H1 (cell line): ENCODE results near the gene C14orf132. TPM values are rescaled to one million over a fixed set of nuclear protein-coding genes. Genes with fewer than 3 reads are reported as not detected.

Experiments used
- CTCF ChIA-PET: fragments of 300-600 bp; sonication (Branson Sonifier 250); formaldehyde crosslinking; loops from one replicate; lab custom pipeline; 2021; ENCODE audit not compliant: partially characterized antibody; lab: Charles Lee
- POLR2A ChIA-PET: fragments of 300-600 bp; sonication (Branson Sonifier 250); formaldehyde crosslinking; loops from one replicate; lab custom pipeline; 2021; ENCODE audit warnings: inconsistent platforms; ENCODE audit not compliant: partially characterized antibody; lab: Charles Lee
- DNase-seq, 2 experiments: peaks; one replicate each; pipeline versions ENCODE4 v3.0.0 to v3.0.0-alpha.2; 2010 to 2022; ENCODE audit warnings: low spot score in 2 of 2, low read depth in 1 of 2, mixed read lengths in 1 of 2
- FAIRE-seq: peaks from 2 replicates; lab custom pipeline; 2011; peaks lifted over from hg19 to GRCh38; lab: Jason Lieb, UNC
- H2AFZ ChIP-seq: 2 replicates; pipeline ENCODE4 v1.8.1; 2012; ENCODE audit warnings: low read length, inconsistent platforms
- H2AK5ac ChIP-seq: 2 replicates; pipeline ENCODE4 v1.6.1; 2013; ENCODE audit warnings: low read depth, low read length
- H2BK120ac ChIP-seq: replicated peaks from 2 replicates; pipeline ENCODE3; 2013; ENCODE audit warnings: low read depth, low read length, inconsistent platforms
- H2BK12ac ChIP-seq: 2 replicates; pipeline ENCODE4 v1.6.1; 2013; ENCODE audit warnings: low read depth, low read length
- H2BK15ac ChIP-seq: 2 replicates; pipeline ENCODE4 v1.6.1; 2013; ENCODE audit warnings: low read length
- H2BK20ac ChIP-seq: 2 replicates; pipeline ENCODE4 v1.6.1; 2013; ENCODE audit warnings: low read length
- H2BK5ac ChIP-seq: 2 replicates; pipeline ENCODE4 v1.6.1; 2013; ENCODE audit warnings: low read depth, low read length
- H3K14ac ChIP-seq: 2 replicates; pipeline ENCODE4 v1.6.1; 2013; ENCODE audit warnings: inconsistent platforms; ENCODE audit not compliant: insufficient read length
- H3K18ac ChIP-seq: 2 replicates; pipeline ENCODE4 v1.6.1; 2013; ENCODE audit warnings: low read length; ENCODE audit errors: extremely low read depth
- H3K23ac ChIP-seq: 2 replicates; pipeline ENCODE4 v1.6.1; 2013; ENCODE audit warnings: inconsistent platforms; ENCODE audit not compliant: insufficient read length
- H3K23me2 ChIP-seq: 2 replicates; pipeline ENCODE4 v1.6.1; 2013; ENCODE audit warnings: low read depth, low read length
- H3K27ac ChIP-seq: 2 replicates; pipeline ENCODE4 v1.6.1; 2011; ENCODE audit warnings: low read depth, low read length, inconsistent platforms
- H3K27me3 ChIP-seq, 4 experiments: replicated peaks in 1 of 4; 1 replicate in 1 of 4; 2 replicates in 3 of 4; pipeline versions ENCODE4 v1.6.1 to v1.8.1; 2011 to 2013; ENCODE audit warnings: low read length in 3 of 4, mild to moderate bottlenecking in 3 of 4, inconsistent platforms in 2 of 4, mixed read lengths in 2 of 4, moderate library complexity in 1 of 4; ENCODE audit not compliant: control insufficient read depth in 3 of 4, insufficient read depth in 3 of 4; ENCODE audit errors: extremely low read depth in 1 of 4
- H3K36me3 ChIP-seq, 4 experiments: 2 replicates each; pipeline versions ENCODE4 v1.6.1 to v1.8.1; 2011 to 2013; ENCODE audit warnings: mild to moderate bottlenecking in 4 of 4, low read length in 3 of 4, moderate library complexity in 2 of 4, control low read depth in 1 of 4, inconsistent platforms in 1 of 4; ENCODE audit not compliant: insufficient read depth in 4 of 4, control insufficient read depth in 2 of 4
- H3K4ac ChIP-seq: replicated peaks from 2 replicates; pipeline ENCODE3; 2013; ENCODE audit warnings: low read length, low read depth, mixed read lengths, inconsistent platforms; ENCODE audit not compliant: insufficient read length
- H3K4me1 ChIP-seq, 4 experiments: replicated peaks in 1 of 4; 1 replicate in 1 of 4; 2 replicates in 3 of 4; pipeline versions ENCODE4 v1.6.1 to v1.8.1; 2011 to 2013; ENCODE audit warnings: low read length in 3 of 4, inconsistent platforms in 2 of 4, mixed read lengths in 1 of 4; ENCODE audit not compliant: insufficient read depth in 4 of 4, control insufficient read depth in 3 of 4
- H3K4me2 ChIP-seq, 2 experiments: 2 replicates each; pipeline versions ENCODE4 v1.6.1 to v1.8.1; 2011 to 2013; ENCODE audit warnings: low read depth in 2 of 2, low read length in 2 of 2, control low read depth in 1 of 2, inconsistent platforms in 1 of 2, mild to moderate bottlenecking in 1 of 2; ENCODE audit not compliant: insufficient read depth in 1 of 2
- H3K4me3 ChIP-seq, 4 experiments: fragments of 200-600, 300-600 bp in 1 of 4; sonication (generic), shearing (Covaris generic), sonication (Bioruptor Twin) in 1 of 4; 2 replicates each; pipeline versions ENCODE4 v1.5.1 to v1.8.1; 2011 to 2016; ENCODE audit warnings: low read length in 4 of 4, low read depth in 3 of 4, control low read depth in 2 of 4, inconsistent platforms in 2 of 4, mild to moderate bottlenecking in 2 of 4, mixed read lengths in 1 of 4, moderate library complexity in 1 of 4; ENCODE audit not compliant: insufficient read depth in 2 of 4; ENCODE audit errors: extremely low read depth in 1 of 4
- H3K56ac ChIP-seq: replicated peaks from 2 replicates; pipeline ENCODE3; 2013; ENCODE audit warnings: low read depth, mild to moderate bottlenecking, mixed read lengths, low read length, inconsistent platforms; ENCODE audit not compliant: insufficient read length
- H3K79me1 ChIP-seq: 2 replicates; pipeline ENCODE4 v1.6.1; 2013; ENCODE audit warnings: low read depth, low read length, control low read depth
- H3K79me2 ChIP-seq, 2 experiments: 2 replicates each; pipeline versions ENCODE4 v1.6.1 to v1.8.1; 2012 to 2013; ENCODE audit warnings: low read length in 2 of 2, mild to moderate bottlenecking in 2 of 2, inconsistent platforms in 1 of 2; ENCODE audit not compliant: insufficient read depth in 2 of 2, control insufficient read depth in 1 of 2
- H3K9ac ChIP-seq, 4 experiments: replicated peaks in 1 of 4; 1 replicate in 1 of 4; 2 replicates in 3 of 4; pipeline versions ENCODE4 v1.6.1 to v1.8.1; 2011 to 2013; ENCODE audit warnings: low read depth in 3 of 4, low read length in 3 of 4, control low read depth in 2 of 4, mild to moderate bottlenecking in 2 of 4, moderate library complexity in 2 of 4, inconsistent platforms in 1 of 4; ENCODE audit errors: extremely low read depth in 1 of 4
- H3K9me3 ChIP-seq, 2 experiments: 2 replicates each; pipeline versions ENCODE4 v1.6.1 to v1.8.1; 2012 to 2013; ENCODE audit warnings: mild to moderate bottlenecking in 2 of 2, moderate library complexity in 2 of 2, control low read depth in 1 of 2, inconsistent platforms in 1 of 2, low read depth in 1 of 2, low read length in 1 of 2, mixed read lengths in 1 of 2; ENCODE audit not compliant: insufficient read depth in 2 of 2
- H4K20me1 ChIP-seq, 2 experiments: replicated peaks in 1 of 2; 2 replicates each; pipeline versions ENCODE3 to v1.8.1; 2011 to 2013; ENCODE audit warnings: inconsistent platforms in 2 of 2, low read length in 2 of 2, mild to moderate bottlenecking in 1 of 2; ENCODE audit not compliant: insufficient read depth in 2 of 2, control insufficient read depth in 1 of 2
- H4K5ac ChIP-seq: 2 replicates; pipeline ENCODE4 v1.6.1; 2013; ENCODE audit warnings: low read length, low read depth, mixed read lengths, inconsistent platforms; ENCODE audit not compliant: insufficient read length
- H4K8ac ChIP-seq: 2 replicates; pipeline ENCODE4 v1.8.0; 2013; ENCODE audit warnings: mild to moderate bottlenecking, moderate library complexity, low read length, inconsistent platforms; ENCODE audit not compliant: insufficient read depth; ENCODE audit errors: extremely low read depth
- H4K91ac ChIP-seq: replicated peaks from 2 replicates; pipeline ENCODE3; 2013; ENCODE audit warnings: low read length, mixed read lengths, inconsistent platforms; ENCODE audit not compliant: insufficient read length
- CEBPB ChIP-seq: IDR thresholded peaks from 2 replicates; pipeline ENCODE4 v1.6.1; 2012; ENCODE audit warnings: low read depth, low read length
- CREB1 ChIP-seq: IDR thresholded peaks from 2 replicates; pipeline ENCODE4 v1.6.1; 2012; ENCODE audit warnings: inconsistent platforms
- CTCF ChIP-seq, 3 experiments: IDR thresholded peaks; 1 replicate in 2 of 3; 2 replicates in 1 of 3; pipeline versions ENCODE4 v1.5.1 to v1.6.1; 2011; ENCODE audit warnings: low read length in 3 of 3, mild to moderate bottlenecking in 3 of 3, inconsistent platforms in 2 of 3, low read depth in 1 of 3, moderate library complexity in 1 of 3; ENCODE audit not compliant: insufficient read depth in 1 of 3; ENCODE audit errors: control extremely low read depth in 1 of 3
- EP300 ChIP-seq, 2 experiments: IDR thresholded peaks; 1 replicate in 1 of 2; 2 replicates in 1 of 2; pipeline ENCODE4 v1.6.1; 2011 to 2012; ENCODE audit warnings: low read depth in 2 of 2, low read length in 2 of 2, mild to moderate bottlenecking in 2 of 2, borderline replicate concordance in 1 of 2, inconsistent platforms in 1 of 2, moderate library complexity in 1 of 2
- KDM4A ChIP-seq: IDR thresholded peaks from one replicate; pipeline ENCODE4 v1.7.1; 2012; ENCODE audit warnings: low read depth, mild to moderate bottlenecking, moderate library complexity, low read length, inconsistent platforms; ENCODE audit not compliant: severe bottlenecking
- RNF2 ChIP-seq: fragments of 200-900, 300-1000 bp; sonication (generic); IDR thresholded peaks from 2 replicates; pipeline ENCODE4 v1.7.1; 2016; ENCODE audit warnings: borderline replicate concordance, low read depth, mild to moderate bottlenecking, antibody characterized with exemption, low read length; ENCODE audit not compliant: poor library complexity, severe bottlenecking; ENCODE audit errors: missing control alignments
- SIRT6 ChIP-seq: IDR thresholded peaks from one replicate; pipeline ENCODE4 v1.7.1; 2012; ENCODE audit warnings: low read length, inconsistent platforms
- SP2 ChIP-seq: IDR thresholded peaks from 2 replicates; pipeline ENCODE4 v1.6.1; 2012; ENCODE audit warnings: mild to moderate bottlenecking, low read length, inconsistent platforms
- SRF ChIP-seq: IDR thresholded peaks from 2 replicates; pipeline ENCODE4 v1.6.1; 2011; ENCODE audit warnings: mild to moderate bottlenecking, low read depth, low read length, moderate library complexity
- ZNF274 ChIP-seq: IDR thresholded peaks from 2 replicates; pipeline ENCODE4 v1.7.0; 2012; ENCODE audit warnings: low read length, borderline replicate concordance; ENCODE audit errors: extremely low read depth
- WGBS, 2 experiments: shearing (Covaris generic) in 1 of 2; methylation state at CpG; one replicate each; pipeline versions ENCODE4 v1.1.6 to v1.1.7; 2013 to 2015; ENCODE audit warnings: low lambda C conversion rate in 2 of 2, mixed read lengths in 2 of 2, inconsistent platforms in 1 of 2, low coverage in 1 of 2, missing lambda C conversion rate in 1 of 2; ENCODE audit not compliant: insufficient replicate concordance in 2 of 2, insufficient coverage in 1 of 2, insufficient read length in 1 of 2; ENCODE audit errors: extremely low coverage in 1 of 2, missing lambda C conversion rate in 1 of 2; 5-methylcytosine and 5-hydroxymethylcytosine counted together
- polyA plus RNA-seq, 7 experiments: library from polyadenylated mRNA; depleted of rRNA in 3 of 7; stranded (reverse) in 5 of 7; unstranded in 2 of 7; fragments of >200 nt in 5 of 7; fragments of 200-250 nt in 2 of 7; gene quantifications; 1 replicate in 5 of 7; 2 replicates in 1 of 7; 4 replicates in 1 of 7; pipeline versions ENCODE4 v1.2.1 to v1.2.3, GENCODE V29; 2011 to 2013; ENCODE audit warnings: missing spikeins in 2 of 7, mixed read lengths in 2 of 7
- total RNA-seq: library from RNA; stranded (reverse); fragmentation: NEBNext Ultra II Directional; extraction: Animal tissue kit (Norgen Biotek cat#: 25700); gene quantifications from 2 replicates; pipeline ENCODE4 v1.2.1, GENCODE V29; 2021
- TF ChIP-seq, protein P1 (sequence below): IDR thresholded peaks from 2 replicates; pipeline ENCODE4 v1.6.1; 2011; ENCODE audit warnings: low read depth, mild to moderate bottlenecking, low read length; ENCODE audit not compliant: insufficient read depth

Gene C14orf132
- total and polyA plus RNA-seq, 2 of the 8 experiments (the other 6 are each of a cell fraction or from before 2014, with no cell fraction given) = 11.7 to 32.5 TPM

DNA sequence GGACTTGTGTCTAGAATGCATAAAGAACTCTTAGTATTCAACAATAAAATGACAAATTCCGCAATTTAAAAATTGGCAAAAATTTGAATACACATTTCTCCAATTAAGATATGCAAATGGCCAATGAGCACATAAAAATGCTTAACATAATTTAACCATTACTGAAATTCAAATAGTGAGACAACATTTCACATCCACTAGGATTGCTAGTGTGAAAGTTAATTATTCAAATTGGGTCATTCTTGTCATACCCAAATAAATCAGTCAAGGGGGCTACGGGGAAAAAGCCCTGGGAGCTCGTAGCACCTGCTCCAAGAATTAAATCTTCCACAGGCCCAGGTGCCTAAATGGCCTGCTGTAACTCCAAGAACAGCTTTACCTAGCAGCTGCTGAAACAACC, 25.0 kb upstream of the C14orf132 start:
- Histone ChIP-seq H4K8ac (no peak overlapping the region), H2BK15ac (no peak overlapping the region), H3K9ac (no peak overlapping the region), H2AFZ (no peak overlapping the region), H2BK20ac (no peak overlapping the region), H3K23me2 (peaks cover 5% of the 10 kb centered on the region; the same call in 1 of the 2 replicates), H3K4ac (no peak overlapping the region), H3K4me1 (no peaks in the 10 kb centered on the region), H3K79me1 (no peaks in the 10 kb centered on the region), H4K20me1 (no peaks in the 10 kb centered on the region), H3K14ac (no peak overlapping the region), H3K79me2 (no peaks in the 10 kb centered on the region), H3K27me3 (no peaks in the 10 kb centered on the region), H2AK5ac (no peak overlapping the region), H3K23ac (no peak overlapping the region), H3K36me3 (no peaks in the 10 kb centered on the region; a peak in 1 of 8 replicates), H2BK12ac (no peak overlapping the region), H3K27ac (no peak overlapping the region), H4K91ac (no peak overlapping the region), H3K18ac (no peak overlapping the region), H3K4me3 (no peak overlapping the region), H4K5ac (no peak overlapping the region), H3K4me2 (no peak overlapping the region), H2BK5ac (no peak overlapping the region), H3K56ac (no peak overlapping the region), H3K9me3 (peaks cover 16 to 21% of the 10 kb centered on the region in 2 experiments), H2BK120ac (no peak overlapping the region)
- ChIA-PET CTCF (interaction anchor here (1.0 to 1.7 kb wide), 6 partner anchors 11 to 84 kb away, joined by 3 to 8 read pairs (median 4); no protein-coding TSS in a partner anchor), POLR2A (no interaction called here)
- no peak for DNase-seq
- FAIRE-seq = no peak
- WGBS, 2 experiments = 86% methylated on average over 3 of the region's 3 CpGs; no CpG with 5 or more reads in 1 of the 2 experiments
- TF ChIP-seq EP300 (IDR thresholded peaks at IDR 0.05; ENCODE audit: borderline replicate concordance in 1 of 2, low read depth in 2 of 2, low read length in 2 of 2) (no peak), CTCF (IDR thresholded peaks at IDR 0.05; ENCODE audit: control extremely low read depth in 1 of 3, insufficient read depth in 1 of 3, low read depth in 1 of 3, low read length in 3 of 3) (no peak), RNF2 (no peak), SP2 (no peak), ZNF274 (no peak), SIRT6 (no peak), CREB1 (no peak), CEBPB (no peak), KDM4A (no peak), SRF (no peak)
- TF ChIP-seq, protein P1, sequence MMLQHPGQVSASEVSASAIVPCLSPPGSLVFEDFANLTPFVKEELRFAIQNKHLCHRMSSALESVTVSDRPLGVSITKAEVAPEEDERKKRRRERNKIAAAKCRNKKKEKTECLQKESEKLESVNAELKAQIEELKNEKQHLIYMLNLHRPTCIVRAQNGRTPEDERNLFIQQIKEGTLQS = no peak
